ENCODE measurements around the gene CAPSL.
A peak's percentile ranks its signal among the peaks of the same experiment; 100 is the strongest.
"Not testable (repeated sequence)": the region's sequence is repeated elsewhere in the genome, so short reads cannot be mapped to it uniquely, and the experiment has no call there.

Gene CAPSL

DNA sequence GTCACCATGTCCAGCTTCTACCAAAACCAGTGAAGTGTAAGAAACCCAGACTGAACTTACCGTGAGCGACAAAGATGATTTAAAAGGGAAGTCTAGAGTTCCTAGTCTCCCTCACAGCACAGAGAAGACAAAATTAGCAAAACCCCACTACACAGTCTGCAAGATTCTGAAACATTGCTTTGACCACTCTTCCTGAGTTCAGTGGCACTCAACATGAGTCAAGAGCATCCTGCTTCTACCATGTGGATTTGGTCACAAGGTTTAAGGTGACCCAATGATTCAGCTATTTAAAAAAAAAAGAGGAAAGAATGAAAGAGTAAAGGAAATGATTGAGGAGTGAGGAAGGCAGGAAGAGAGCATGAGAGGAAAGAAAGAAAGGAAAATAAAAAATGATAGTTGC is 62.0 kb downstream of the CAPSL start:
- peak; percentile 71 for DNase-seq (ENCODE audit: low read depth)

DNA sequence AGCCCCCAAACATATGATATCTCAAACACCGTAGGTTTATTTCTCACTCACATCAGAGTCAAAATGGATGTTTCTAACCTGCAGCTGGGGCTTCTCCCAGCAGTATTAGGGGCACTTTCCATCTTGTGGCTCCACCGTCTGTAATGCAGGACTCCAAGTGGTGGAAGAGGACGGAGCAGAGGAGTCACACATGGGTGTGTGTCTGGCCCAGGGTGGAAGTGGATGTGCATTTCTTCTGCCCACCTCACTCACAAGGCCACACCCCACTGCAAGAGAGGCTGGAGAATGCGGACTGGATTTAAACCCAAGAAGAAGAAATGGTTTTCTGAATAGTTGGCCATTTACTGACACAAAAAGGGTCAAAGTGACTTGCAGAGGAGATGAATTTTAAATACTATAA is 67.8 kb downstream of the CAPSL start:
- no peak for DNase-seq (ENCODE audit: low read depth)

DNA sequence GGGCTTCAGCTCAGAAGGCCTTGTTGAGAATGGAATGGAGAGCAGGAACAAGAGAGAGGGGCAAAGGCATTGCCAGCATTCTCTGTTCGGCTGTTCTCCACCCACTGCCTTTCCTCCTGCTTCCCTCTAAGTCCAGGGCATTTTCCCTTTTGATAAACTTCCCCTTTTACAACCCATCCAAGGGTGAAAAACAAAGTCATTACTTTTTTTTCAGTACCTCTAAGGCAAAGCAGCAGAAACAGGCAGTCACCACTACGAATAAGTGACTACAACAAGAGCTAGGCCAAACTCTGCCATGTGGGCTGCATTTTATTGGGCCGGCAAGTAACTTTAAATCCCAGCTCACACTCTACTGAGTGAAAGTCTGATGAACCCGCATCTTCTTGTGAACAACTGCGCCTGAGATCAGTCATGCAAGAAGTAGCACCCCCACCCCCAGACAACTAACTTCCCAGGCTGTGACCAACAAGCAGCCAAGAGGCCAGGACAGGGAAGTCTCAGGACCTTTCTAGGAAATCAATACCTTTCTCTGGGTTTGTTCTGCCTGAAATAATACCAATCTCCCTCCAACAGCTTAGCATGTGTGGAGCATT is 68.6 kb downstream of the CAPSL start:
- DNase-seq (ENCODE audit: low read depth): no peak

DNA sequence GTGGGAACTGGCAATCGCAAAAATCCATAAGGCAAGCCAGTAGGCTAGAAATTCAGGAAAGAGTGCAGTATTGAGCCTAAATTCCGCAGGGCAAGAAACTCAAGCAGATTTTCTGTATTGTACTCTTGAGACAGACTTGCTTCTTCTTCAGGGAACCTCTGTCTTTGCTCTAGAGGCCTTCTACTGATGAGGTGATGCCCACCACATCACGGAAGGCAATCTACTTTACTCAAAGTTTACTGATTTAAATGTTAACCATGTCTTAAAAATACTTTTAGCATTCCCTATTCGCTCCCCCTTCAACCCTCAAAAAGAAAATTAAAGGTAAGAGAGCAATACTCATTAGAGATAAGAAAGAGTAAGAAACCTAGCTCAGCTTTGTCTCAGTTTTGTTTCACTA is 70.4 kb downstream of the CAPSL start:
- no peak for DNase-seq (ENCODE audit: low read depth)

DNA sequence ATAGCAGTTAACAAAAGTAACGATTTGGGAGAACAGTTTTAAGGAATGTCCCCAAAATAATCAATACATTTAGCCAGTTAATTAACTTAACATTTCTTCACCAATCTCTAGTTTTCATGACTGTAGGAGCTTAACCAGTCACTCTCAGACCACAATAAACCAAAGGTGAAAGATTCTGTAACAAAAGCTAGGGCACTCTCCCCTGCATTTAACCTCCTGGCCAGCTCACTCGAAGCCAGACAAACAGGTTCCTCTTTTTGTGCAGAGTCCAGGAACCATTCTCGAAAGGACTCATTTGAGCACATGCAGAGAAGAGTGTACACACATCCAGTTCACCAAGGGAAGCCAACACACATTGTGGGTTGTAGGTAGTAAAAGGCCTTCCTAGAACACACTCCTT is 75.3 kb downstream of the CAPSL start:
- no peak for DNase-seq (ENCODE audit: low read depth)

DNA sequence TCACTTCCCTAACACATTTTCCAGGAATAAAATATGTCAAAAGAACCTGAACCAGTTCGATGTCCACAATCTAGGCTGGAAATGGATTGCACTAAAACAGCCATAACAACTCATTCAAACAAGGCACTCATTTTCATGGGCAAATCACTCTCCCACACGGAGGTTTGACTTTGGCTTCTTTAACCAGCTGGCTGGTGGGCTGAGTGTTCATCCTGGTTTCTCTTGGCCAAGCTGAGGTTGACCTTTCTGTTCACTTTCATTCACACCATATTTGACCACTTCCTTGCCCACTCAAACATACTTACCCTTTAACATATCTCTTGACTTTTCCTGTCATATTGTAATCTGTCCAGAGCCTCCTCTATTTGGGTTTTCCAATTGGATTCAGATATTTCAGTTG is 76.3 kb downstream of the CAPSL start:
- DNase-seq (ENCODE audit: low read depth): no peak

DNA sequence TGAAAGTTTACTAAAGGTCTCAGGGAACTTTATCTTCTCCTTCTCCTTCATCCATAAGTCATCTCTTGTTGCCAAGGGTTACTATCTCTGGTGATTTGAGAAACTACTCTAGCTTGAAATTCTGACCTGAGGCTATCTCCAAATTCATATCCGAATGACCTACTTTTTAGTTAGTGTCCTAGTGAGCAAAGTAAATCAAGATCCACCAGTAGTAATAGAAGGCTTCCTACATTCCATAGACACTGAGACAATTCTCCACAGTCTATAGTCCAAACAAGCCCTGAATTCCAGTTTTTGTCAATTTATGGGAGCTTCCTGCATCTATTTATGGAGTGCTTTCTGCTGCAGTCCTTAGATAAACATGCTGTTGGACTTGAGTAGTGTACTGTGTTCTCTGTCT is 76.7 kb downstream of the CAPSL start:
- DNase-seq (ENCODE audit: low read depth): no peak

DNA sequence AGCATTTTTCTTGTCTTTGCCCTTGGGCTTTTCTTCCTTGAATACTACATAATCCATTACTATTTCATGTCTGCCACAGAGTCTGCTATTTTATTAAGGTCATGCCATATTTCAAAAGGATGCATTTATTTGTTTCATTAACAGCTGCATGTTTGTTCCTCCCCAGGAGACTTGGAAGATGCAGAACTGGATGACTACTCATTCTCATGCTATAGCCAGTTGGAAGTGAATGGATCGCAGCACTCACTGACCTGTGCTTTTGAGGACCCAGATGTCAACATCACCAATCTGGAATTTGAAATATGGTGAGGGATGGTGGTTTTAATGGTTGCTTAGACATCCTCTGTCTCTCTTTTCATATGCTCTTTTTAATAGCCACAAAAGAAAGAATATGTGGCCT is 77.7 kb downstream of the CAPSL start:
- DNase-seq (ENCODE audit: low read depth): no peak

DNA sequence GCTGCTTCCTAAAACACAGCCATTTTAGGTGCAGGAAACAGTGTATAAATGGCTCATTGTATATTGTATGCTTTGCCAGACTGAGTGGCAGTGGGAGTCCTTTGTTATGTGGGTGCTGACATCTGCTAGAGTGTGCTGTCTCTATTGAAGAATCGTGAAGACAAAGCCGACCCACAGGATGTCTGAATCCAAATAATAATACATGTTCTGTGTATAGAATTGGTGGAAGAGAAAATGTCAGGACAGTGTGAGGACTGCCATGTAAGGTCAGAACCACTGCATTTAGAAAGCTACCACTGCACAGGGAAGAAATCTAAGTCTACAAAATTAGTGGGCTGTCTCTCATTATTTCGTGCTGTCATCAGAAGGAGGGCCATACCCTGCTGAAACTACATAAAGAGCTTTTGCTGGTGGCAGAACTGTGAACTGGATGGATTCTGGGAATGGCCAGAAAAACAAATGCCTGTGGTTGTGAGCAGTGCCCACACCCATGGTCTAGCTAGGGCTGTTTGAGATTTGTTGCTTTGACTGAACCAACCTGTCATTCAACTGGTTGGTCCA is 79.2 kb downstream of the CAPSL start:
- DNase-seq (ENCODE audit: low read depth): peak; percentile 38

DNA sequence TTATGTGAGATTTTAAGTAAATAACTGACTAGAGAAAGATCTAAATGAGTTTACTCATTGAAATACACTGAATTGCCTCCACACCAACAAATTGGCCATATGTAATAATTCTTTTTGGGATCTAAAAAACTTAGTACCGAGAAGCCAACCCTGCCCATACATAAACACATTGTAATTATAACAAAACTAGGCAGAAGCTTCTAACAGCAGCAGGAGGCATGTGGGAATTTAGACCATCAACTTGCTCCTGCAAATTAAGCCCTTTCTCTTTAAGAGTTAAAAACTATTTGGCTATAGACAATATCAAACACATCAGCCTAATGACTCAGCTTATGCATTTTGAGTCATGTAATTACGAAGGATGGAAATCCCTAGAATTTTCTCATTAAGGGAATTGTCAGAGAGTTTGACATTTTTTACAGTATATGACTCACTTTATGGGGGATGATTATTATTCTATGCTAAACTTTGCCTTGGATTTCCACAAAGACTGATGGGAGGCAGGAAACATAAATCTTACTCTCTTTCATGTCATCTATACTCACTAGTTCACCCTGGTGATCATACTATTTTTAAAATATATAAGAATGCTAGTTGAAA is 80.7 kb downstream of the CAPSL start:
- DNase-seq (ENCODE audit: low read depth): peak; percentile 95

DNA sequence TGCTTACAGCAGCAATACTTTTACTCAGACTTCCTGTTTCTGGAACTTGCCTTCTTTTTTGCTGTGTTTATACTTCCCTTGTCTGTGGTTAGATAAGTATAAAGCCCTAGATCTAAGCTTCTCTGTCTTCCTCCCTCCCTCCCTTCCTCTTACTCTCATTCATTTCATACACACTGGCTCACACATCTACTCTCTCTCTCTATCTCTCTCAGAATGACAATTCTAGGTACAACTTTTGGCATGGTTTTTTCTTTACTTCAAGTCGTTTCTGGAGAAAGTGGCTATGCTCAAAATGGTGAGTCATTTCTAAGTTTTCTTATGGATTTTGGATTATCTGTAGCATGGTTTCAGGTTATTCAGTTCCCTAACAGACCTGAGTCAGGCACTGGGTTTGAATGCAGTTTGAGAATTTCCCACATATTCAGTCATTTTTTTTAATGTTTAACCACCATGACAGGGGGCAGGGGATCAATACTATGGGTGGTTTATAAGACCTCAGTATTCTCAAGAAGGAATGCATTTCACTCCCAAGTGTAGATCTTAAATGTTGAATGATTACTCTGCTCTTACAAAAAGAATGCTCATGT is 81.6 kb downstream of the CAPSL start, which contains the start of gene IL7R:
IL7R (plus strand) TSS at position 127 of the 587 bp plus-strand sequence; CDS start at position 214, 87 bp downstream.
- DNase-seq (ENCODE audit: low read depth): peak; percentile 74

DNA sequence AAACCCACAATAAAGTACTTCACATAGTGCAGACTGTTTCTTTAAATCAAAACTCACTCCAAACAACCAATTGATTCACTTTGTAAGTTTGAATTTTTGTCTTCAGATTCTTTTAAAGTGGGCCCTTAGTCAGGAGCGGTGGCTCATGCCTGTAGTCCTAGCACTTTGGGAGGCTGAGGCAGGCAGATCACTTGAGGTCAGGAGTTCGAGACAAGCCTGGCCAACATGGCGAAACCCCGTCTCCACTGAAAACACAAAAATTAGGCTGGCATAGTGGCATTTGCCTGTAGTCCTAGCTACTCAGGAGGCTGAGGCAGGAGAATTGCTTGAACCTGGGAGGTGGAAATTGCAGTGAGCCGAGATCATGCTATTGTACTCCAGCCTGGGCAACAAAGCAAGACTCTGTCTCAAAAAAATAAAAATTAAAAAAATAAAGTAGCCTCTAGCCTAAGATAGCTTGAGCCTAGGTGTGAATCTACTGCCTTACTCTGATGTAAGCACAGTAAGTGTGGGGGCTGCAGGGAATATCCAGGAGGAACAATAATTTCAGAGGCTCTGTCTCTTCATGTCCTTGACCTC is 82.1 kb downstream of the CAPSL start:
- not testable (repeated sequence) for DNase-seq (ENCODE audit: low read depth)

DNA sequence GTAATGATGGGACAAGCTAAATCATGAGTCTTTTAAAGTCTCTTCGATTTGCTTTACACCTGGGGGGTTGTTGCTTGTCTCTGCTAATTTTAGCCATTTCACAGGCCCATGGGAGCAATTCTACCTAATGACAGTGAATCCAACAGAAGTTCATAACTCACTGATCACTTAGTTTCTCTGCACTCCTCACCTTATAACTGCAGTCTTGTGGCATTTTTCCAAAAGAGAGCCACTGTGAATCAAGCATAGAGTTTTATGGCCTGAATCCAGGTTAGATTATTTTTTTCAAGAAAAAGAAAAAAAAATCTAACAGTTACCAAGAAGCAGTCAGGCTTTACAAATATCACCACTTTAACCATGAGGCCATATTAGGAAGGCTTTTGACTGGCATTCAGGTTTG is 83.2 kb downstream of the CAPSL start:
- no peak for DNase-seq (ENCODE audit: low read depth)

Measured in ELR (cell line).